ENCODE measurements around the gene ZNF699. TPM values are rescaled to one million over a fixed set of nuclear protein-coding genes. Genes with fewer than 3 reads are reported as not detected.
A peak's percentile ranks its signal among the peaks of the same experiment; 100 is the strongest.

Gene ZNF699
- total and polyA plus RNA-seq, 2 of the 13 experiments (the other 11 are each of a cell fraction or from before 2014, with no cell fraction given), result 0.33 to 2.2 TPM

- TF ChIP-seq, protein P1, sequence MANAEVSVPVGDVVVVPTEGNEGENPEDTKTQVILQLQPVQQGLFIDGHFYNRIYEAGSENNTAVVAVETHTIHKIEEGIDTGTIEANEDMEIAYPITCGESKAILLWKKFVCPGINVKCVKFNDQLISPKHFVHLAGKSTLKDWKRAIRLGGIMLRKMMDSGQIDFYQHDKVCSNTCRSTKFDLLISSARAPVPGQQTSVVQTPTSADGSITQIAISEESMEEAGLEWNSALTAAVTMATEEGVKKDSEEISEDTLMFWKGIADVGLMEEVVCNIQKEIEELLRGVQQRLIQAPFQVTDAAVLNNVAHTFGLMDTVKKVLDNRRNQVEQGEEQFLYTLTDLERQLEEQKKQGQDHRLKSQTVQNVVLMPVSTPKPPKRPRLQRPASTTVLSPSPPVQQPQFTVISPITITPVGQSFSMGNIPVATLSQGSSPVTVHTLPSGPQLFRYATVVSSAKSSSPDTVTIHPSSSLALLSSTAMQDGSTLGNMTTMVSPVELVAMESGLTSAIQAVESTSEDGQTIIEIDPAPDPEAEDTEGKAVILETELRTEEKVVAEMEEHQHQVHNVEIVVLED (CRISPR knock-in tag; IDR thresholded peaks at IDR 0.05; ENCODE audit: borderline replicate concordance), result no peak
- no peak for TF ChIP-seq ZNF878 (CRISPR knock-in tag; IDR thresholded peaks at IDR 0.05)
- no peak for TF ChIP-seq SRSF9 (IDR thresholded peaks at IDR 0.05; ENCODE audit: borderline replicate concordance, insufficient read depth, low read depth, low read length, poor library complexity, severe bottlenecking)
- TF ChIP-seq, protein P2, sequence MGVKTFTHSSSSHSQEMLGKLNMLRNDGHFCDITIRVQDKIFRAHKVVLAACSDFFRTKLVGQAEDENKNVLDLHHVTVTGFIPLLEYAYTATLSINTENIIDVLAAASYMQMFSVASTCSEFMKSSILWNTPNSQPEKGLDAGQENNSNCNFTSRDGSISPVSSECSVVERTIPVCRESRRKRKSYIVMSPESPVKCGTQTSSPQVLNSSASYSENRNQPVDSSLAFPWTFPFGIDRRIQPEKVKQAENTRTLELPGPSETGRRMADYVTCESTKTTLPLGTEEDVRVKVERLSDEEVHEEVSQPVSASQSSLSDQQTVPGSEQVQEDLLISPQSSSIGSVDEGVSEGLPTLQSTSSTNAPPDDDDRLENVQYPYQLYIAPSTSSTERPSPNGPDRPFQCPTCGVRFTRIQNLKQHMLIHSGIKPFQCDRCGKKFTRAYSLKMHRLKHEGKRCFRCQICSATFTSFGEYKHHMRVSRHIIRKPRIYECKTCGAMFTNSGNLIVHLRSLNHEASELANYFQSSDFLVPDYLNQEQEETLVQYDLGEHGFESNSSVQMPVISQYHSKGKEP (CRISPR knock-in tag; IDR thresholded peaks at IDR 0.05), result no peak
- TF ChIP-seq, protein P3, sequence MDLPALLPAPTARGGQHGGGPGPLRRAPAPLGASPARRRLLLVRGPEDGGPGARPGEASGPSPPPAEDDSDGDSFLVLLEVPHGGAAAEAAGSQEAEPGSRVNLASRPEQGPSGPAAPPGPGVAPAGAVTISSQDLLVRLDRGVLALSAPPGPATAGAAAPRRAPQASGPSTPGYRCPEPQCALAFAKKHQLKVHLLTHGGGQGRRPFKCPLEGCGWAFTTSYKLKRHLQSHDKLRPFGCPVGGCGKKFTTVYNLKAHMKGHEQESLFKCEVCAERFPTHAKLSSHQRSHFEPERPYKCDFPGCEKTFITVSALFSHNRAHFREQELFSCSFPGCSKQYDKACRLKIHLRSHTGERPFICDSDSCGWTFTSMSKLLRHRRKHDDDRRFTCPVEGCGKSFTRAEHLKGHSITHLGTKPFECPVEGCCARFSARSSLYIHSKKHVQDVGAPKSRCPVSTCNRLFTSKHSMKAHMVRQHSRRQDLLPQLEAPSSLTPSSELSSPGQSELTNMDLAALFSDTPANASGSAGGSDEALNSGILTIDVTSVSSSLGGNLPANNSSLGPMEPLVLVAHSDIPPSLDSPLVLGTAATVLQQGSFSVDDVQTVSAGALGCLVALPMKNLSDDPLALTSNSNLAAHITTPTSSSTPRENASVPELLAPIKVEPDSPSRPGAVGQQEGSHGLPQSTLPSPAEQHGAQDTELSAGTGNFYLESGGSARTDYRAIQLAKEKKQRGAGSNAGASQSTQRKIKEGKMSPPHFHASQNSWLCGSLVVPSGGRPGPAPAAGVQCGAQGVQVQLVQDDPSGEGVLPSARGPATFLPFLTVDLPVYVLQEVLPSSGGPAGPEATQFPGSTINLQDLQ (CRISPR knock-in tag; IDR thresholded peaks at IDR 0.05), result no peak
- no peak for TF ChIP-seq RORA (CRISPR knock-in tag; IDR thresholded peaks at IDR 0.05)
- no peak for TF ChIP-seq NFIC (IDR thresholded peaks at IDR 0.05; ENCODE audit: low read length)
- no peak for TF ChIP-seq JUN (CRISPR knock-in tag; IDR thresholded peaks at IDR 0.05)
- TF ChIP-seq, protein P4, sequence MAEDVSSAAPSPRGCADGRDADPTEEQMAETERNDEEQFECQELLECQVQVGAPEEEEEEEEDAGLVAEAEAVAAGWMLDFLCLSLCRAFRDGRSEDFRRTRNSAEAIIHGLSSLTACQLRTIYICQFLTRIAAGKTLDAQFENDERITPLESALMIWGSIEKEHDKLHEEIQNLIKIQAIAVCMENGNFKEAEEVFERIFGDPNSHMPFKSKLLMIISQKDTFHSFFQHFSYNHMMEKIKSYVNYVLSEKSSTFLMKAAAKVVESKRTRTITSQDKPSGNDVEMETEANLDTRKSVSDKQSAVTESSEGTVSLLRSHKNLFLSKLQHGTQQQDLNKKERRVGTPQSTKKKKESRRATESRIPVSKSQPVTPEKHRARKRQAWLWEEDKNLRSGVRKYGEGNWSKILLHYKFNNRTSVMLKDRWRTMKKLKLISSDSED (CRISPR knock-in tag; IDR thresholded peaks at IDR 0.05), result no peak
- no peak for TF ChIP-seq ZNF263 (CRISPR knock-in tag; IDR thresholded peaks at IDR 0.05)
- TF ChIP-seq ZNF790 (CRISPR knock-in tag; IDR thresholded peaks at IDR 0.05; ENCODE audit: borderline replicate concordance), result no peak
- TF ChIP-seq KLF12 (CRISPR knock-in tag; IDR thresholded peaks at IDR 0.05; ENCODE audit: borderline replicate concordance), result no peak
- TF ChIP-seq, protein P5, sequence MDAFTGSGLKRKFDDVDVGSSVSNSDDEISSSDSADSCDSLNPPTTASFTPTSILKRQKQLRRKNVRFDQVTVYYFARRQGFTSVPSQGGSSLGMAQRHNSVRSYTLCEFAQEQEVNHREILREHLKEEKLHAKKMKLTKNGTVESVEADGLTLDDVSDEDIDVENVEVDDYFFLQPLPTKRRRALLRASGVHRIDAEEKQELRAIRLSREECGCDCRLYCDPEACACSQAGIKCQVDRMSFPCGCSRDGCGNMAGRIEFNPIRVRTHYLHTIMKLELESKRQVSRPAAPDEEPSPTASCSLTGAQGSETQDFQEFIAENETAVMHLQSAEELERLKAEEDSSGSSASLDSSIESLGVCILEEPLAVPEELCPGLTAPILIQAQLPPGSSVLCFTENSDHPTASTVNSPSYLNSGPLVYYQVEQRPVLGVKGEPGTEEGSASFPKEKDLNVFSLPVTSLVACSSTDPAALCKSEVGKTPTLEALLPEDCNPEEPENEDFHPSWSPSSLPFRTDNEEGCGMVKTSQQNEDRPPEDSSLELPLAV (CRISPR knock-in tag; conservative IDR thresholded peaks at IDR 0.05; ENCODE audit: low read depth), result no peak
- no peak for TF ChIP-seq ZFAT (CRISPR knock-in tag; conservative IDR thresholded peaks at IDR 0.05)
- peak; percentile 54; the same call in 1 of the 2 replicates for TF ChIP-seq ZFX (CRISPR knock-in tag; IDR thresholded peaks at IDR 0.05; ENCODE audit: low read depth)
- TF ChIP-seq, protein P6, sequence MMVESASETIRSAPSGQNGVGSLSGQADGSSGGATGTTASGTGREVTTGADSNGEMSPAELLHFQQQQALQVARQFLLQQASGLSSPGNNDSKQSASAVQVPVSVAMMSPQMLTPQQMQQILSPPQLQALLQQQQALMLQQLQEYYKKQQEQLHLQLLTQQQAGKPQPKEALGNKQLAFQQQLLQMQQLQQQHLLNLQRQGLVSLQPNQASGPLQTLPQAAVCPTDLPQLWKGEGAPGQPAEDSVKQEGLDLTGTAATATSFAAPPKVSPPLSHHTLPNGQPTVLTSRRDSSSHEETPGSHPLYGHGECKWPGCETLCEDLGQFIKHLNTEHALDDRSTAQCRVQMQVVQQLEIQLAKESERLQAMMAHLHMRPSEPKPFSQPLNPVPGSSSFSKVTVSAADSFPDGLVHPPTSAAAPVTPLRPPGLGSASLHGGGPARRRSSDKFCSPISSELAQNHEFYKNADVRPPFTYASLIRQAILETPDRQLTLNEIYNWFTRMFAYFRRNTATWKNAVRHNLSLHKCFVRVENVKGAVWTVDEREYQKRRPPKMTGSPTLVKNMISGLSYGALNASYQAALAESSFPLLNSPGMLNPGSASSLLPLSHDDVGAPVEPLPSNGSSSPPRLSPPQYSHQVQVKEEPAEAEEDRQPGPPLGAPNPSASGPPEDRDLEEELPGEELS (CRISPR knock-in tag; IDR thresholded peaks at IDR 0.05), result no peak
- TF ChIP-seq ELF3 (CRISPR knock-in tag; IDR thresholded peaks at IDR 0.05), result no peak
Observed at GRCh38 chr19:9323919-9324583, 14.4 kb upstream of the ZNF699 start, which contains the start of gene ZNF559 (continued).
